SK-N-SH (cell line): ENCODE data around the gene TMEM150A.
A peak's percentile ranks its signal among the peaks of the same experiment; 100 is the strongest.

Experiments
- CHD2 ChIP-seq: fragments of 150-350 bp; IDR thresholded peaks from 2 replicates; pipeline ENCODE4 v1.6.1; 2018; ENCODE audit warnings: low read length; ENCODE audit not compliant: partially characterized antibody
- ELF1 ChIP-seq: IDR thresholded peaks from 2 replicates; pipeline ENCODE4 v1.4.0; 2012
- EP300 ChIP-seq, 2 experiments: IDR thresholded peaks; 2 replicates each; pipeline versions ENCODE4 v1.4.0 to v1.6.1; 2012; ENCODE audit warnings: borderline replicate concordance in 1 of 2, low read depth in 1 of 2, low read length in 1 of 2
- EZH2phosphoT487 ChIP-seq: fragments of 200-600 bp; sonication (generic); IDR thresholded peaks from 2 replicates; pipeline ENCODE4 v1.6.1; 2017; ENCODE audit warnings: low read depth, mixed run types, mild to moderate bottlenecking, antibody characterized with exemption, moderate library complexity, borderline replicate concordance
- GATA2 ChIP-seq: sonication (generic); formaldehyde crosslinking; IDR thresholded peaks from 2 replicates; pipeline ENCODE4 v1.5.0; 2020; ENCODE audit warnings: mild to moderate bottlenecking, missing genetic modification reagents
- MXI1 ChIP-seq: IDR thresholded peaks from 2 replicates; pipeline ENCODE4 v1.6.1; 2012; ENCODE audit warnings: mild to moderate bottlenecking, low read depth, low read length, improper control_type of control experiment
- NRF1 ChIP-seq: IDR thresholded peaks from 2 replicates; pipeline ENCODE4 v1.6.1; 2012; ENCODE audit warnings: low read depth, mild to moderate bottlenecking, low read length
- POLR2AphosphoS5 ChIP-seq: IDR thresholded peaks from 2 replicates; pipeline ENCODE4 v1.6.1; 2012; ENCODE audit warnings: low read depth, low read length
- TF ChIP-seq, protein P1 (sequence below): fragments of 200-600 bp; sonication (generic); IDR thresholded peaks from 2 replicates; pipeline ENCODE4 v1.6.1; 2017; ENCODE audit warnings: antibody characterized with exemption, mild to moderate bottlenecking, moderate library complexity
- TF ChIP-seq, protein P2 (sequence below): IDR thresholded peaks from 2 replicates; pipeline ENCODE4 v1.4.0; 2012; ENCODE audit warnings: low read depth
- TF ChIP-seq, protein P3 (sequence below): IDR thresholded peaks from 2 replicates; pipeline ENCODE4 v1.6.1; 2012; ENCODE audit warnings: mild to moderate bottlenecking, low read depth, low read length, moderate library complexity

DNA sequence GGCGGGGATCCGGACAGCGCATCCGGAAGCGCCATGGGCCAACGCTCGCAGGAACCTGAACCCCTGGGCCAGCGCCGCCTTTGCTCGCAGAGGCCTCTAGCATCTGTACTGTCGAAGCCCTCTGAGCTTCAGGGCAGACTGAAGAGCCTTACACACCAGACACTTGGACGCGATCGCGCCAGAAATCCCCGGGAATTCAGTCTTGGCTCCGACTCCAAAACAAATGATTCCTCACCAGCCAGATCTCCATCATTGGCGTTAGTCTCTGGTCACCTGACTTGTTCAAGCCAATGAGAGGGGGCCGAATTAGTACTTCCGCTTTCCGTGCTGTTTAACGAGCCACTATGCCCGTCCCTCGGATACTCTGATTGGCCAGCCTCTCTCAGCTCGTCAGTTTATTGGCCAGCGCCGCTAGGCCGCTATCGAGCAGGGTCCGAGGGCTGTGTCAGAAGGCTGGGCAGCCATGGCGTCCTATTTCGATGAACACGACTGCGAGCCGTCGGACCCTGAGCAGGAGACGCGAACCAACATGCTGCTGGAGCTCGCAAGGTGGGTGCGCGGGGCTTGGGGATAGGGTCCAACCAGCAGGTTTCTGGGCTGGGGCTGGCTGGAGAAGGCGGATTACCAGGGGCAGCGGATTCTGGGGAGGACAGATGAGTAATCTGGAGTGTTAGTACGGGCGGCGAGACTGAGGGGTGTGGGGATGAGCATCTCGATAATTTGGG lies 7.0 kb downstream of the TMEM150A start, which contains the start of gene RNF181:
- peak; percentile 91 for TF ChIP-seq ELF1
- peak; percentile 80 for TF ChIP-seq MXI1
- TF ChIP-seq, protein P1, sequence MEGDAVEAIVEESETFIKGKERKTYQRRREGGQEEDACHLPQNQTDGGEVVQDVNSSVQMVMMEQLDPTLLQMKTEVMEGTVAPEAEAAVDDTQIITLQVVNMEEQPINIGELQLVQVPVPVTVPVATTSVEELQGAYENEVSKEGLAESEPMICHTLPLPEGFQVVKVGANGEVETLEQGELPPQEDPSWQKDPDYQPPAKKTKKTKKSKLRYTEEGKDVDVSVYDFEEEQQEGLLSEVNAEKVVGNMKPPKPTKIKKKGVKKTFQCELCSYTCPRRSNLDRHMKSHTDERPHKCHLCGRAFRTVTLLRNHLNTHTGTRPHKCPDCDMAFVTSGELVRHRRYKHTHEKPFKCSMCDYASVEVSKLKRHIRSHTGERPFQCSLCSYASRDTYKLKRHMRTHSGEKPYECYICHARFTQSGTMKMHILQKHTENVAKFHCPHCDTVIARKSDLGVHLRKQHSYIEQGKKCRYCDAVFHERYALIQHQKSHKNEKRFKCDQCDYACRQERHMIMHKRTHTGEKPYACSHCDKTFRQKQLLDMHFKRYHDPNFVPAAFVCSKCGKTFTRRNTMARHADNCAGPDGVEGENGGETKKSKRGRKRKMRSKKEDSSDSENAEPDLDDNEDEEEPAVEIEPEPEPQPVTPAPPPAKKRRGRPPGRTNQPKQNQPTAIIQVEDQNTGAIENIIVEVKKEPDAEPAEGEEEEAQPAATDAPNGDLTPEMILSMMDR: no peak
- TF ChIP-seq, protein P2, sequence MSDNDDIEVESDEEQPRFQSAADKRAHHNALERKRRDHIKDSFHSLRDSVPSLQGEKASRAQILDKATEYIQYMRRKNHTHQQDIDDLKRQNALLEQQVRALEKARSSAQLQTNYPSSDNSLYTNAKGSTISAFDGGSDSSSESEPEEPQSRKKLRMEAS: peak; percentile 36; the same call in 1 of the 2 replicates
- TF ChIP-seq NRF1: no peak
- TF ChIP-seq, protein P3, sequence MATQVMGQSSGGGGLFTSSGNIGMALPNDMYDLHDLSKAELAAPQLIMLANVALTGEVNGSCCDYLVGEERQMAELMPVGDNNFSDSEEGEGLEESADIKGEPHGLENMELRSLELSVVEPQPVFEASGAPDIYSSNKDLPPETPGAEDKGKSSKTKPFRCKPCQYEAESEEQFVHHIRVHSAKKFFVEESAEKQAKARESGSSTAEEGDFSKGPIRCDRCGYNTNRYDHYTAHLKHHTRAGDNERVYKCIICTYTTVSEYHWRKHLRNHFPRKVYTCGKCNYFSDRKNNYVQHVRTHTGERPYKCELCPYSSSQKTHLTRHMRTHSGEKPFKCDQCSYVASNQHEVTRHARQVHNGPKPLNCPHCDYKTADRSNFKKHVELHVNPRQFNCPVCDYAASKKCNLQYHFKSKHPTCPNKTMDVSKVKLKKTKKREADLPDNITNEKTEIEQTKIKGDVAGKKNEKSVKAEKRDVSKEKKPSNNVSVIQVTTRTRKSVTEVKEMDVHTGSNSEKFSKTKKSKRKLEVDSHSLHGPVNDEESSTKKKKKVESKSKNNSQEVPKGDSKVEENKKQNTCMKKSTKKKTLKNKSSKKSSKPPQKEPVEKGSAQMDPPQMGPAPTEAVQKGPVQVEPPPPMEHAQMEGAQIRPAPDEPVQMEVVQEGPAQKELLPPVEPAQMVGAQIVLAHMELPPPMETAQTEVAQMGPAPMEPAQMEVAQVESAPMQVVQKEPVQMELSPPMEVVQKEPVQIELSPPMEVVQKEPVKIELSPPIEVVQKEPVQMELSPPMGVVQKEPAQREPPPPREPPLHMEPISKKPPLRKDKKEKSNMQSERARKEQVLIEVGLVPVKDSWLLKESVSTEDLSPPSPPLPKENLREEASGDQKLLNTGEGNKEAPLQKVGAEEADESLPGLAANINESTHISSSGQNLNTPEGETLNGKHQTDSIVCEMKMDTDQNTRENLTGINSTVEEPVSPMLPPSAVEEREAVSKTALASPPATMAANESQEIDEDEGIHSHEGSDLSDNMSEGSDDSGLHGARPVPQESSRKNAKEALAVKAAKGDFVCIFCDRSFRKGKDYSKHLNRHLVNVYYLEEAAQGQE: no peak
- TF ChIP-seq EZH2phosphoT487: no peak
- peak; percentile 73 for TF ChIP-seq CHD2
- no peak for TF ChIP-seq GATA2 (CRISPR knock-in tag)
- no peak for TF ChIP-seq EP300 (IDR thresholded peaks at IDR 0.05; ENCODE audit: borderline replicate concordance in 1 of 2, low read depth in 1 of 2, low read length in 1 of 2)
- peak; percentile 87 for TF ChIP-seq POLR2AphosphoS5
